ENCODE measurements around the gene NET1.

NET1 gene

DNA sequence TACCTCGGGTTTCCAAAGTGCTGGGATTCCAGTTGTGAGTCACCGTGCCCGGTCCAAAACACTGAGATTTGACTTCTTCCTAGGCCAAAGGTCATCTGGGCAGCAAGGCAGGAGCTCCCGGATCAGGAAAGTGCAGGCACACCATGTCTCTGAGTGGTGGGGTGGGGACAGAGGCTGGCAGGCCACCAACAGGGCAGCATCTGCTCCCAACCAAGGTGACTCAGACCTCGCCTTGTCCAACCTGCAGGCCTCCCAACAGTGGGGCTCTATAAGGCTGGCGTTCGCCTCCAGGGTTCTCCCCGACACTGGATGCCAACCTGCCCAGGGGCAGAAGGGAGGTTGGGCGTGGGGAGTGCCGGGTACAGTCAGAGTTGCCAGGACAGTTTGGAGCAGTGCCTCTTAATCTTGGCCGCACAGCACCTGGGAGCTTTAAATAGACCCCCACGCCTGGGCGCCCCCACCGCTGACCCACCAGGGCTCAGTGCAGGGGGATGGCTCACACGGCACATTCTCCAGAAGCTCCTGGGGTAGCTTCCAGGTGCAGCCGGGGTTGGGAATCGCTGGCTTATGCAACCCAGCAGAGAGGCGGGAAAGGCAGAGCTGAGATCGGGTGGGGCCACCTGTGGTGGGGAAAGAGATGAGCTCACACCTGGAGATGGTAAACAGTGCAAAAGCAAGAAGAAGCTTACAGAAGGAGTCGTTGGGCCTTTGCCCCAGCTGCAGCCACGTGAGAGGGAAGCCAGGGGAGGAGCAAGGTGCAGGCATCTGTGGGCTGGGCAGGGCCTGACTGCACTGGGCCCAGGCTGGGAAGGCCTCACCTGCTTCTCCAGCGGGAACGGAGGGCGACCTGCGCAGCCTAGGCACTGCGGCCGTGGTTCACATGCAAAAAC, 76.2 kb downstream of the NET1 start:
- H3K27me3 ChIP-seq: no peaks in the 10 kb centered on the region
- no peaks in the 10 kb centered on the region for H3K9me3 ChIP-seq
- no peak overlapping the region for H3K4me3 ChIP-seq (ENCODE audit: low read depth, low read length)
- no peaks in the 10 kb centered on the region for H3K36me3 ChIP-seq
- TF ChIP-seq, protein P1, sequence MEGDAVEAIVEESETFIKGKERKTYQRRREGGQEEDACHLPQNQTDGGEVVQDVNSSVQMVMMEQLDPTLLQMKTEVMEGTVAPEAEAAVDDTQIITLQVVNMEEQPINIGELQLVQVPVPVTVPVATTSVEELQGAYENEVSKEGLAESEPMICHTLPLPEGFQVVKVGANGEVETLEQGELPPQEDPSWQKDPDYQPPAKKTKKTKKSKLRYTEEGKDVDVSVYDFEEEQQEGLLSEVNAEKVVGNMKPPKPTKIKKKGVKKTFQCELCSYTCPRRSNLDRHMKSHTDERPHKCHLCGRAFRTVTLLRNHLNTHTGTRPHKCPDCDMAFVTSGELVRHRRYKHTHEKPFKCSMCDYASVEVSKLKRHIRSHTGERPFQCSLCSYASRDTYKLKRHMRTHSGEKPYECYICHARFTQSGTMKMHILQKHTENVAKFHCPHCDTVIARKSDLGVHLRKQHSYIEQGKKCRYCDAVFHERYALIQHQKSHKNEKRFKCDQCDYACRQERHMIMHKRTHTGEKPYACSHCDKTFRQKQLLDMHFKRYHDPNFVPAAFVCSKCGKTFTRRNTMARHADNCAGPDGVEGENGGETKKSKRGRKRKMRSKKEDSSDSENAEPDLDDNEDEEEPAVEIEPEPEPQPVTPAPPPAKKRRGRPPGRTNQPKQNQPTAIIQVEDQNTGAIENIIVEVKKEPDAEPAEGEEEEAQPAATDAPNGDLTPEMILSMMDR (IDR thresholded peaks at IDR 0.05; ENCODE audit: low read depth, low read length): no peak
- no peaks in the 10 kb centered on the region for H3K4me1 ChIP-seq
- no peak for DNase-seq

DNA sequence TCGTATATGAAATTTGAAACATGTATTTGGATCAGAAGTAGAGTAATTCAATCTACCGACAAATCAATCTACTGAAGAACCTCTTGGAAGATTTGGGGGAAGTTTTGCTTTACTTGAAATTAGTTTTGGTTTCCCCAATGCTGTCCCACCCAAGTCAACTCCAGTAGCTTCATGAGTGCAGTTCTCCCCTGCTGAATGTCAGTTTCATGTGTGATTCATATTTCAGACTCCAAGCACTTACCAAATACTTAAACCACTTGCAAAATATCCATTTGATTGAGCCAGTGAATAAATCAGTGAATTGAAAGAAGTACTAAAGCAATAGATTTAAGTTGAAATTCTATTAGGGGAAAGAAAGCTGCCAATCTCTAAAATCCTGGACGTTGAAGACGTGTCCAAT, 77.7 kb downstream of the NET1 start:
- DNase-seq: no peak
- Histone ChIP-seq H3K27me3 (no peaks in the 10 kb centered on the region), H3K4me3 (ENCODE audit: low read depth, low read length) (no peak overlapping the region), H3K36me3 (no peaks in the 10 kb centered on the region), H3K9me3 (no peaks in the 10 kb centered on the region), H3K4me1 (no peaks in the 10 kb centered on the region)
- TF ChIP-seq, protein P1 (IDR thresholded peaks at IDR 0.05; ENCODE audit: low read depth, low read length): no peak

DNA sequence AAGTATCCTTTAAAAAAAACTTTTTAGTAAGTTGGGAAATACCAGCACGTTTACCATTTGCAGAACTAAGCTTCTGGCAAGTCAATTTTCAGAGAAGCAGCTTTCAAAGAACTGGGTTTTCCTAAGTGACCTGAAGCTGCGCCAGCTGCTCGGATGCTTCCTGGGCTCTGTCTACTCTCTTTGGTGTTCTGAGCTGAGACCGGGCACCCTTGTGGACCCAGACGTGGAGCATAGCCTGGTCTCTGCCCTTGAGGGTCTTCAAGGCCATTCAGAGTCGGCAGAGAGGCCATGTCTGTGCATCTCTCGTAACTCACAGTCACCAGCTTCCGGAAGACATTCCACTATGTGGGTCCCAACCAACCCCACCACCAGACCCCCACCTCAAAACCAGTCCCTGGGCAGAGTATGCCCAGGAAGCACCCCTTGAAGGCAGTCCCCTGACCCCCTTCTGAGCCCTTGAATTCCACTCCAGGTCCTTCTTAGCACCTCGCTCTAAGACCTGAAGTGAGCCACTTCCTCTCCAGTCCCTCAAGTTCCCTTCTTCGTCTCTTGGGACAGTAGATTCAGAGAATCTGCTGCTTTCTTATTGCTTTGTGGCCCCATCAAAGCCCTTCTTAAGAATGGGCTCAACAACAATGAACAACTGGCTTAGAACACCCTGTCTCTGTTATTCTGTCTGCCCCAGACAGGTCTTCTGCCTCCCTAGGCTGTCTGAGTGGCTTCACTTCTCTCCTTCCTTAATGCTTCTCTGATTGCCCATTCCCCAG, 78.5 kb downstream of the NET1 start:
- Histone ChIP-seq H3K4me3 (ENCODE audit: low read depth, low read length) (no peak overlapping the region), H3K27me3 (no peaks in the 10 kb centered on the region), H3K4me1 (no peaks in the 10 kb centered on the region), H3K36me3 (no peaks in the 10 kb centered on the region), H3K9me3 (no peaks in the 10 kb centered on the region)
- DNase-seq: no peak
- TF ChIP-seq, protein P1 (IDR thresholded peaks at IDR 0.05; ENCODE audit: low read depth, low read length): no peak

DNA sequence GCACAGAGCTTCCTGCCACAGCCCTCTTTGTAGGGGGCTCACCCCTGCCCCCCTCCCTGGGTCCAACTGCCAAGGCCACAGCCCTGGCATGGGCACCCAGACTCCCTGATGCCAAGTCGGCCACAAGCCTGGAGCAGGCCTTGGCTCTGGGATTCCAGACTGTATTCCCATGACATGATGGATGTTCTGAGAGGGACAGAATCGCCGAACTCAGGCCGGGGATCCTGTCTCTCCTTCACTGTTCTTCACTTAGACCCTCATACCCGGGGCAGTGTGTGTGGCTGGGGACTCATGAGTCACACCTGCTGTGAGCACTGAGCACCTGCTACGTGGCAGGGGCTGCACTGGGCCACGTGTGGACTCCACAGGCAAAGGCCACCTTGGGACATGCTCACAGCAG, 79.1 kb downstream of the NET1 start:
- Histone ChIP-seq H3K4me3 (ENCODE audit: low read depth, low read length) (no peak overlapping the region), H3K27me3 (no peaks in the 10 kb centered on the region), H3K4me1 (no peaks in the 10 kb centered on the region), H3K36me3 (no peaks in the 10 kb centered on the region), H3K9me3 (no peaks in the 10 kb centered on the region)
- TF ChIP-seq, protein P1 (IDR thresholded peaks at IDR 0.05; ENCODE audit: low read depth, low read length): no peak
- no peak for DNase-seq

DNA sequence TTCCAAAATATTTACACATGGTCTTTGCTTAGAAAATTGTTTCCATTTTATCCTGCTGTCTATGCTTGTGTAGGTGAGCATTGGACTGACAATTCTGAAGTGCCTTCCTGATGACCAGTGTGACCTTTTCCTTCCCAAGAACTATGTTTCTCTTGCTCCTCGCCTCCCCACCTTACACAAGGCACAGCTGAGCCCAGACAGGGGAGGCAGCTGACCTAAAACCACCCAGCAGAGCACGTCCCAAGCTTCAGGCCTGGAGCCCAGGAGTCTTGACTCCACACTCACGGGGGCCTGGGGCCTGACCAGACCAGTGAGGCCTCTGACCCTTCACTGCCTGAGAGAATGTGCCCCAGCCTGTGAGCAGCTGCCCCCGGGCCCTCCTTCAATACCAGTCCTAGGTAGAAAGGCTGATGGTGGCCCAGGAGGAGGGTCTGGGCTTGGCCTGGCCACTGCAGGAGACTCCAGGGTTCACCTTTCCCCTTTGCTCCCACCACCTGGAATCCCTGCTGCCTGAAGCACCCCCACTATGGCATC, 80.0 kb downstream of the NET1 start:
- Histone ChIP-seq H3K4me3 (ENCODE audit: low read depth, low read length) (no peak overlapping the region), H3K9me3 (no peaks in the 10 kb centered on the region), H3K4me1 (no peaks in the 10 kb centered on the region), H3K36me3 (no peaks in the 10 kb centered on the region), H3K27me3 (no peaks in the 10 kb centered on the region)
- TF ChIP-seq, protein P1 (IDR thresholded peaks at IDR 0.05; ENCODE audit: low read depth, low read length): no peak
- DNase-seq: no peak

Data from BE2C (cell line).